SU-DHL-6 (cell line): ENCODE data around the gene LRRN4.

Experiments
- H2AFZ ChIP-seq: fragments of 200-600 bp; sonication (generic); 2 replicates; pipeline ENCODE4 v1.6.1; 2014; ENCODE audit warnings: low read depth, mild to moderate bottlenecking, moderate library complexity, mixed read lengths, antibody characterized with exemption, low read length; ENCODE audit not compliant: severe bottlenecking
- H3F3A ChIP-seq: fragments of 200-600 bp; shearing (Covaris generic); 2 replicates; pipeline ENCODE4 v1.6.0; 2016; ENCODE audit warnings: antibody characterized with exemption, mild to moderate bottlenecking; ENCODE audit not compliant: insufficient read depth
- H3K27ac ChIP-seq: fragments of 200-600 bp; sonication (generic); 2 replicates; pipeline ENCODE4 v1.5.1; 2016; ENCODE audit warnings: low read depth, mild to moderate bottlenecking, low read length, moderate library complexity, mixed read lengths
- H3K27me3 ChIP-seq: fragments of 200-600 bp; sonication (generic), shearing (Covaris generic); 2 replicates; pipeline ENCODE4 v1.6.0; 2014; ENCODE audit warnings: mild to moderate bottlenecking, low read length
- H3K36me3 ChIP-seq: fragments of 200-600 bp; sonication (generic); 2 replicates; pipeline ENCODE4 v1.6.1; 2014; ENCODE audit warnings: mild to moderate bottlenecking, low read length, mixed read lengths
- H3K4me2 ChIP-seq: fragments of 300-600, 200-600 bp; shearing (Covaris generic), sonication (generic); 2 replicates; pipeline ENCODE4 v1.6.0; 2014; ENCODE audit warnings: low read length, low read depth, mild to moderate bottlenecking; ENCODE audit not compliant: poor library complexity, severe bottlenecking
- H3K4me3 ChIP-seq: fragments of 200-600 bp; sonication (generic); 2 replicates; pipeline ENCODE4 v1.5.1; 2014; ENCODE audit warnings: antibody characterized with exemption, low read length, mild to moderate bottlenecking, mixed read lengths; ENCODE audit not compliant: insufficient read depth, poor library complexity, severe bottlenecking
- H3K79me2 ChIP-seq: fragments of 200-600 bp; sonication (generic); 2 replicates; pipeline ENCODE4 v1.6.1; 2014; ENCODE audit warnings: mild to moderate bottlenecking, low read length, moderate library complexity; ENCODE audit not compliant: insufficient read depth
- H3K9ac ChIP-seq: fragments of 200-600 bp; sonication (generic); 2 replicates; pipeline ENCODE4 v1.7.0; 2014; ENCODE audit warnings: mild to moderate bottlenecking, low read length
- H3K9me2 ChIP-seq: fragments of 200-600 bp; sonication (generic); replicated peaks from 2 replicates; pipeline ENCODE4 v1.6.1; 2014; ENCODE audit warnings: low read length; ENCODE audit not compliant: insufficient read depth
- H3K9me3 ChIP-seq: fragments of 200-600 bp; sonication (generic); 2 replicates; pipeline ENCODE4 v1.6.1; 2014; ENCODE audit warnings: low read length, mixed read lengths; ENCODE audit not compliant: insufficient read depth
- H4K20me1 ChIP-seq: fragments of 200-600 bp; sonication (generic); 2 replicates; pipeline ENCODE4 v1.6.1; 2014; ENCODE audit warnings: low read depth, mild to moderate bottlenecking, antibody characterized with exemption, low read length, moderate library complexity, mixed read lengths
- EZH2phosphoT487 ChIP-seq: fragments of 200-600 bp; sonication (generic), shearing (Covaris generic); conservative IDR thresholded peaks from 2 replicates; pipeline ENCODE4 v1.6.1; 2018; ENCODE audit warnings: mild to moderate bottlenecking, antibody characterized with exemption, low read length, moderate library complexity, mixed read lengths
- TF ChIP-seq, protein P1 (sequence below): fragments of 200-600 bp; sonication (generic); IDR thresholded peaks from one replicate; pipeline ENCODE4 v1.5.1; 2017; ENCODE audit warnings: antibody characterized with exemption, mild to moderate bottlenecking, low read length, moderate library complexity; ENCODE audit not compliant: insufficient read depth, poor library complexity, severe bottlenecking

LRRN4 gene

DNA sequence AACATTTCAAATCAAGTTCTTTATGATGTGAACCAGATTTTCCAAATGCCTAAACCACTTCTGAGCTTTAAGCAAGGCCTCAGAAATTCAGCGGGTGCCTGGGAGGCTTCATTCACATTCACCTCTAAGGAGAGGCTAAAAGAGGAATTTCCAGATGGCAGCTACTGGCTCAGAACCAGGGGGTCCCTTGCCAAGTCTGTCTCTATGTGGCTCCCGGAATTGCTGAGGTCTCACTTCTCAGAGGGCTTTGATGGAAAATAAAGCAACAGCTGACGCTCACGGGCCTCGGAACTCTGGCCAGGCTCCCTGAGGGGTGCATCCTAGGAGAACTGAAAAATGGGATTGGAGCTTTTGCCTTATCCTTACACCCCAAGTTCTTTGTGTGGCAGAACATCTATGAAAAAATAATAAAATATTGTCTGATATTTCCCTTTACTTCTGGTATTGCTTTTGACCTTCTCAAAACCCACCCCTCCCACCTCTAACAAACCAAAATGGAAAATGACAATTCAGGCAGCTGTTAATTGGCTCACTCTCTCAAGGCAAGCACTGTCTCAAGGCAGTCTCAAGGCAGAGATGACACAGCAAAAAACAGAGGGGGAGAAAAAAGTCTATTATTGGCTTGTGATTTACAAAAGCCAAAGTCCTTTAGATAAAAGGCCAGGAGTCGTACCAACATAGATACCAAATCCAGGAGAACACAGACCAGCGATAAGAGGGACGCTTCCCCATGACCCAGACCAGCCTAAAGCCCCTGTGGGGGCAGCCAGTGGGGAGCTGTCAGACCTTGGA, 21.8 kb upstream of the LRRN4 start:
- Histone ChIP-seq H2AFZ (no peak overlapping the region), H3K27ac (no peak overlapping the region), H3K9ac (no peak overlapping the region), H3K4me3 (no peak overlapping the region), H3K9me2 (no peaks in the 10 kb centered on the region), H4K20me1 (no peaks in the 10 kb centered on the region), H3K79me2 (no peaks in the 10 kb centered on the region), H3F3A (no peaks in the 10 kb centered on the region), H3K9me3 (no peaks in the 10 kb centered on the region), H3K4me2 (no peak overlapping the region), H3K27me3 (no peaks in the 10 kb centered on the region), H3K36me3 (no peaks in the 10 kb centered on the region)
- TF ChIP-seq EZH2phosphoT487 = no peak
- TF ChIP-seq, protein P1, sequence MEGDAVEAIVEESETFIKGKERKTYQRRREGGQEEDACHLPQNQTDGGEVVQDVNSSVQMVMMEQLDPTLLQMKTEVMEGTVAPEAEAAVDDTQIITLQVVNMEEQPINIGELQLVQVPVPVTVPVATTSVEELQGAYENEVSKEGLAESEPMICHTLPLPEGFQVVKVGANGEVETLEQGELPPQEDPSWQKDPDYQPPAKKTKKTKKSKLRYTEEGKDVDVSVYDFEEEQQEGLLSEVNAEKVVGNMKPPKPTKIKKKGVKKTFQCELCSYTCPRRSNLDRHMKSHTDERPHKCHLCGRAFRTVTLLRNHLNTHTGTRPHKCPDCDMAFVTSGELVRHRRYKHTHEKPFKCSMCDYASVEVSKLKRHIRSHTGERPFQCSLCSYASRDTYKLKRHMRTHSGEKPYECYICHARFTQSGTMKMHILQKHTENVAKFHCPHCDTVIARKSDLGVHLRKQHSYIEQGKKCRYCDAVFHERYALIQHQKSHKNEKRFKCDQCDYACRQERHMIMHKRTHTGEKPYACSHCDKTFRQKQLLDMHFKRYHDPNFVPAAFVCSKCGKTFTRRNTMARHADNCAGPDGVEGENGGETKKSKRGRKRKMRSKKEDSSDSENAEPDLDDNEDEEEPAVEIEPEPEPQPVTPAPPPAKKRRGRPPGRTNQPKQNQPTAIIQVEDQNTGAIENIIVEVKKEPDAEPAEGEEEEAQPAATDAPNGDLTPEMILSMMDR = no peak

DNA sequence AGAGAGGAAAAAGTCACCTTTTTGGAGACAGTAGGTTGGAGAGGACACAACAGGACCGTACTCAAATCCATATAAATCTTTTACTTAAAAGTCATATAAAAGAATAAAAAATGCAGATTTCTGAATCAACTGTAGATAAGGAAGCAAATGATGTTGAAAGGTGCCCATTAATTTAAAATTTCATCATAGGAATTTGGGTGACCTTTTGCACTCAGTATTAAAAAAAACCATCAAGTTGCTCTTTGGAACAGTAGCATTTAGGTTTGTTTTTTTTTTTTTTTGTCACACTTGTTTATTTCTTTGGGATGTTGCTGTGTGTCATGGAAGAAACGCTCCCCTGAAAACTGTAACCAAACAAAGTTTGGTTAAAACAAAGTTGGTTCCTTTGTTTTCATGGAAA, 20.9 kb upstream of the LRRN4 start:
- Histone ChIP-seq H3K79me2 (no peaks in the 10 kb centered on the region), H3K4me2 (no peak overlapping the region), H3K9ac (no peak overlapping the region), H3K9me2 (no peaks in the 10 kb centered on the region), H2AFZ (no peak overlapping the region), H3K36me3 (no peaks in the 10 kb centered on the region), H3K9me3 (no peaks in the 10 kb centered on the region), H3K27me3 (no peaks in the 10 kb centered on the region), H3K27ac (no peak overlapping the region), H3K4me3 (no peak overlapping the region), H3F3A (no peaks in the 10 kb centered on the region), H4K20me1 (no peaks in the 10 kb centered on the region)
- TF ChIP-seq, protein P1 = no peak
- no peak for TF ChIP-seq EZH2phosphoT487

DNA sequence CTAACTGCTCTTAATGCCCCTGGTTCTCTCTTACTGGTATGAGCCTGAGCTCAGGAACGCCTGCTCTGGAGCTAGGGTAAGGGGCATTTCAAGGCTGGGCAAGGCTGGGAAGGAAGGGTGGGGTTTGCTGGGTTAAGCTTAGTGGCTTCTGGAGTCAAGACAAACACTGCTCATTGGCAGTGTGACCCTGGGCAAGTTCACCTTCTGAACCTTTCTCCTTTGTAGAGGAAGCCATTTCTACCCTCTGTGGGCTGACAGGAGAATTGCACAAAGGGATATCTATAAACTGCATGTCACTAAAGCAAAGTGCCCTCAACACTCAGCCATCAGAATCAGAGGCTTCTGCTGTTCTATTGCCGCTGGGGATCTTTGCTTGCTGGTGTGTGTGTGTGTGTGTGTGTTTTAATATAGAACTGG, 20.3 kb upstream of the LRRN4 start:
- Histone ChIP-seq H3K79me2 (no peaks in the 10 kb centered on the region), H3K4me2 (no peak overlapping the region), H2AFZ (no peak overlapping the region), H3K4me3 (no peak overlapping the region), H3K9ac (no peak overlapping the region), H3K36me3 (no peaks in the 10 kb centered on the region), H3K27me3 (0 out of 2 replicates have a peak, but pooled peaks cover 3% of the 10 kb centered on the region), H4K20me1 (no peaks in the 10 kb centered on the region), H3F3A (no peaks in the 10 kb centered on the region), H3K27ac (no peak overlapping the region), H3K9me2 (no peaks in the 10 kb centered on the region), H3K9me3 (no peaks in the 10 kb centered on the region)
- TF ChIP-seq, protein P1 = no peak
- TF ChIP-seq EZH2phosphoT487 = no peak
